ENCODE results near the gene NCAM1.

Gene NCAM1

DNA sequence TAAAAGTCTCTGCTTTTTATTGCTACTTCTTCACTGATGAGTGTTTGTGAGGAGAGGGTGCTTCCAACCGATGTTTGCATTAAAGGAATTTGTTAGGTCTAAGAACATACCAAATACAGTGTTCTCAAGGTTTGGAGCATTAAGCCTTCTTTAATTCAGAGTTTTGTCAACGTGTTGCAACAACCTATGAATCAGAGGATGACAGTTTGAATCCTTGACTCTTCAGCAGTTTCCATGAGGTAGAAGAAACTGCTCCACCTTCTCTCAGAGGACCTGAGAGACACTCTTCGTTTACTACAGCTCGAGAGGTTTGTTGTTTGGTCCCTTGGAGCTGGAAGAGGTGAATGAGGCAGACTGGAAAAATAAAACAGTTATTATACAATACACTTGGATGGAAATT is 55.7 kb downstream of the NCAM1 start:
- Histone ChIP-seq H3K4me1 (ENCODE audit: control insufficient read depth, insufficient read depth, low read length) (peaks cover 9% of the 10 kb centered on the region), H3K27ac (ENCODE audit: extremely low read depth, low read depth, low read length) (no peak overlapping the region), H3K36me3 (ENCODE audit: control insufficient read depth in 2 of 2, insufficient read depth in 1 of 2, low read length in 2 of 2) (no peaks in the 10 kb centered on the region), H3K9me3 (ENCODE audit: control insufficient read depth, insufficient read depth, low read depth, low read length) (no peaks in the 10 kb centered on the region), H3K4me3 (ENCODE audit: low read depth, low read length) (no peak overlapping the region)
- no peak for TF ChIP-seq ZNF423 (tag by site-specific recombination; IDR thresholded peaks at IDR 0.05)
- TF ChIP-seq ZNF596 (tag by site-specific recombination; IDR thresholded peaks at IDR 0.05): no peak
- TF ChIP-seq ZNF785 (tag by site-specific recombination; IDR thresholded peaks at IDR 0.05): no peak
- no peak for TF ChIP-seq ZFHX2 (tag by site-specific recombination; conservative IDR thresholded peaks at IDR 0.05)
- TF ChIP-seq ZNF221 (tag by site-specific recombination; IDR thresholded peaks at IDR 0.05; ENCODE audit: borderline replicate concordance): no peak
- TF ChIP-seq HOXA7 (CRISPR knock-in tag; IDR thresholded peaks at IDR 0.05; ENCODE audit: borderline replicate concordance): no peak
- TF ChIP-seq ZNF549 (tag by site-specific recombination; IDR thresholded peaks at IDR 0.05): no peak
- no peak for TF ChIP-seq SCRT1 (tag by site-specific recombination; IDR thresholded peaks at IDR 0.05; ENCODE audit: borderline replicate concordance)
- TF ChIP-seq SP2 (tag by site-specific recombination; IDR thresholded peaks at IDR 0.05): no peak
- TF ChIP-seq, protein P1, sequence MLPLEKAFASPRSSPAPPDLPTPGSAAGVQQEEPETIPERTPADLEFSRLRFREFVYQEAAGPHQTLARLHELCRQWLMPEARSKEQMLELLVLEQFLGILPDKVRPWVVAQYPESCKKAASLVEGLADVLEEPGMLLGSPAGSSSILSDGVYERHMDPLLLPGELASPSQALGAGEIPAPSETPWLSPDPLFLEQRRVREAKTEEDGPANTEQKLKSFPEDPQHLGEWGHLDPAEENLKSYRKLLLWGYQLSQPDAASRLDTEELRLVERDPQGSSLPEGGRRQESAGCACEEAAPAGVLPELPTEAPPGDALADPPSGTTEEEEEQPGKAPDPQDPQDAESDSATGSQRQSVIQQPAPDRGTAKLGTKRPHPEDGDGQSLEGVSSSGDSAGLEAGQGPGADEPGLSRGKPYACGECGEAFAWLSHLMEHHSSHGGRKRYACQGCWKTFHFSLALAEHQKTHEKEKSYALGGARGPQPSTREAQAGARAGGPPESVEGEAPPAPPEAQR (tag by site-specific recombination; IDR thresholded peaks at IDR 0.05): no peak
- TF ChIP-seq ZBTB17 (tag by site-specific recombination; IDR thresholded peaks at IDR 0.05): no peak
- TF ChIP-seq, protein P2, sequence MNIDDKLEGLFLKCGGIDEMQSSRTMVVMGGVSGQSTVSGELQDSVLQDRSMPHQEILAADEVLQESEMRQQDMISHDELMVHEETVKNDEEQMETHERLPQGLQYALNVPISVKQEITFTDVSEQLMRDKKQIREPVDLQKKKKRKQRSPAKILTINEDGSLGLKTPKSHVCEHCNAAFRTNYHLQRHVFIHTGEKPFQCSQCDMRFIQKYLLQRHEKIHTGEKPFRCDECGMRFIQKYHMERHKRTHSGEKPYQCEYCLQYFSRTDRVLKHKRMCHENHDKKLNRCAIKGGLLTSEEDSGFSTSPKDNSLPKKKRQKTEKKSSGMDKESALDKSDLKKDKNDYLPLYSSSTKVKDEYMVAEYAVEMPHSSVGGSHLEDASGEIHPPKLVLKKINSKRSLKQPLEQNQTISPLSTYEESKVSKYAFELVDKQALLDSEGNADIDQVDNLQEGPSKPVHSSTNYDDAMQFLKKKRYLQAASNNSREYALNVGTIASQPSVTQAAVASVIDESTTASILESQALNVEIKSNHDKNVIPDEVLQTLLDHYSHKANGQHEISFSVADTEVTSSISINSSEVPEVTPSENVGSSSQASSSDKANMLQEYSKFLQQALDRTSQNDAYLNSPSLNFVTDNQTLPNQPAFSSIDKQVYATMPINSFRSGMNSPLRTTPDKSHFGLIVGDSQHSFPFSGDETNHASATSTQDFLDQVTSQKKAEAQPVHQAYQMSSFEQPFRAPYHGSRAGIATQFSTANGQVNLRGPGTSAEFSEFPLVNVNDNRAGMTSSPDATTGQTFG (tag by site-specific recombination; IDR thresholded peaks at IDR 0.05; ENCODE audit: borderline replicate concordance): no peak
- TF ChIP-seq, protein P3, sequence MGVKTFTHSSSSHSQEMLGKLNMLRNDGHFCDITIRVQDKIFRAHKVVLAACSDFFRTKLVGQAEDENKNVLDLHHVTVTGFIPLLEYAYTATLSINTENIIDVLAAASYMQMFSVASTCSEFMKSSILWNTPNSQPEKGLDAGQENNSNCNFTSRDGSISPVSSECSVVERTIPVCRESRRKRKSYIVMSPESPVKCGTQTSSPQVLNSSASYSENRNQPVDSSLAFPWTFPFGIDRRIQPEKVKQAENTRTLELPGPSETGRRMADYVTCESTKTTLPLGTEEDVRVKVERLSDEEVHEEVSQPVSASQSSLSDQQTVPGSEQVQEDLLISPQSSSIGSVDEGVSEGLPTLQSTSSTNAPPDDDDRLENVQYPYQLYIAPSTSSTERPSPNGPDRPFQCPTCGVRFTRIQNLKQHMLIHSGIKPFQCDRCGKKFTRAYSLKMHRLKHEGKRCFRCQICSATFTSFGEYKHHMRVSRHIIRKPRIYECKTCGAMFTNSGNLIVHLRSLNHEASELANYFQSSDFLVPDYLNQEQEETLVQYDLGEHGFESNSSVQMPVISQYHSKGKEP (tag by site-specific recombination; IDR thresholded peaks at IDR 0.05): no peak
- TF ChIP-seq, protein P4, sequence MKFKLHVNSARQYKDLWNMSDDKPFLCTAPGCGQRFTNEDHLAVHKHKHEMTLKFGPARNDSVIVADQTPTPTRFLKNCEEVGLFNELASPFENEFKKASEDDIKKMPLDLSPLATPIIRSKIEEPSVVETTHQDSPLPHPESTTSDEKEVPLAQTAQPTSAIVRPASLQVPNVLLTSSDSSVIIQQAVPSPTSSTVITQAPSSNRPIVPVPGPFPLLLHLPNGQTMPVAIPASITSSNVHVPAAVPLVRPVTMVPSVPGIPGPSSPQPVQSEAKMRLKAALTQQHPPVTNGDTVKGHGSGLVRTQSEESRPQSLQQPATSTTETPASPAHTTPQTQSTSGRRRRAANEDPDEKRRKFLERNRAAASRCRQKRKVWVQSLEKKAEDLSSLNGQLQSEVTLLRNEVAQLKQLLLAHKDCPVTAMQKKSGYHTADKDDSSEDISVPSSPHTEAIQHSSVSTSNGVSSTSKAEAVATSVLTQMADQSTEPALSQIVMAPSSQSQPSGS (tag by site-specific recombination; IDR thresholded peaks at IDR 0.05; ENCODE audit: low read depth): no peak
- no peak for TF ChIP-seq ZNF514 (tag by site-specific recombination; IDR thresholded peaks at IDR 0.05)
- ChIA-PET POLR2A (interaction anchor here (0.6 kb wide), 1 partner anchor 582 kb away, joined by 3 read pairs; no protein-coding TSS in a partner anchor), CTCF (no interaction called here)

DNA sequence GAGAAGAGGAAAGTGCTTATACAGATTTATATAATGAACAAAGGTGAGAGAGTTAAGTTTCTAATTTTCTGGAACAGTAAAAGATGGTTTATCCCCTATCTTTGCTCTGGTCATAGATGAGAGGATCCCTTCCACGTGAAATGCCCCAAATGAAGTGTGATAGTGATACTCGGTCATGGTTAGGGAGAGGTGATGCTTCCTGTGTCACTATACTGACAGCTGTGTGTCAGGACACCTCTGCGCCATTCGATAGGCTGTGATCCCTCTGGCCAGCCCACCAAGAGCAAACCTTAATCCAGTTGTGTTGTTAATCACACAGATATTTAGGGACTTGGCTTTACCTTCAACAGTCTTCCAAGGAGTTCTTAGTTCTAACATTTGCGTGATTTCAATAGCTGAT is 57.7 kb downstream of the NCAM1 start:
- CTCF ChIA-PET: no interaction called here
- peaks cover 5% of the 10 kb centered on the region for H3K4me1 ChIP-seq (ENCODE audit: control insufficient read depth, insufficient read depth, low read length)
- H3K27ac ChIP-seq (ENCODE audit: extremely low read depth, low read depth, low read length): no peak overlapping the region
- TF ChIP-seq ZNF174 (tag by site-specific recombination; IDR thresholded peaks at IDR 0.05): no peak
- TF ChIP-seq ZNF521 (tag by site-specific recombination; IDR thresholded peaks at IDR 0.05): no peak
- TF ChIP-seq, protein P5, sequence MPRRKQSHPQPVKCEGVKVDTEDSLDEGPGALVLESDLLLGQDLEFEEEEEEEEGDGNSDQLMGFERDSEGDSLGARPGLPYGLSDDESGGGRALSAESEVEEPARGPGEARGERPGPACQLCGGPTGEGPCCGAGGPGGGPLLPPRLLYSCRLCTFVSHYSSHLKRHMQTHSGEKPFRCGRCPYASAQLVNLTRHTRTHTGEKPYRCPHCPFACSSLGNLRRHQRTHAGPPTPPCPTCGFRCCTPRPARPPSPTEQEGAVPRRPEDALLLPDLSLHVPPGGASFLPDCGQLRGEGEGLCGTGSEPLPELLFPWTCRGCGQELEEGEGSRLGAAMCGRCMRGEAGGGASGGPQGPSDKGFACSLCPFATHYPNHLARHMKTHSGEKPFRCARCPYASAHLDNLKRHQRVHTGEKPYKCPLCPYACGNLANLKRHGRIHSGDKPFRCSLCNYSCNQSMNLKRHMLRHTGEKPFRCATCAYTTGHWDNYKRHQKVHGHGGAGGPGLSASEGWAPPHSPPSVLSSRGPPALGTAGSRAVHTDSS (tag by site-specific recombination; IDR thresholded peaks at IDR 0.05): no peak
- TF ChIP-seq ZSCAN30 (tag by site-specific recombination; IDR thresholded peaks at IDR 0.05): no peak
- TF ChIP-seq ZNF24 (tag by site-specific recombination; IDR thresholded peaks at IDR 0.05): no peak
- no peak for TF ChIP-seq ZNF707 (tag by site-specific recombination; IDR thresholded peaks at IDR 0.05)
- no peak for TF ChIP-seq ZNF544 (tag by site-specific recombination; IDR thresholded peaks at IDR 0.05)
- H3K9me3 ChIP-seq (ENCODE audit: control insufficient read depth, insufficient read depth, low read depth, low read length): no peaks in the 10 kb centered on the region
- no peak overlapping the region for H3K4me3 ChIP-seq (ENCODE audit: low read depth, low read length)
- no peaks in the 10 kb centered on the region for H3K36me3 ChIP-seq (ENCODE audit: control insufficient read depth in 2 of 2, insufficient read depth in 1 of 2, low read length in 2 of 2)
- POLR2A ChIA-PET: no interaction called here

Measured in HEK293 (cell line).